HEK293T (cell line): ENCODE measurements around the gene NME1.
"Not testable (repeated sequence)": the region's sequence is repeated elsewhere in the genome, so short reads cannot be mapped to it uniquely, and the experiment has no call there.

Experiments
- CTCF ChIA-PET: fragments of 350-600 bp; formaldehyde crosslinking; extraction: SDS; loops from one replicate; lab custom pipeline; 2021; ENCODE audit warnings: antibody characterized with exemption, inconsistent platforms; lab: Yijun Ruan, JAX
- POLR2A ChIA-PET: fragments of 350-600 bp; formaldehyde crosslinking; extraction: SDS; loops from one replicate; lab custom pipeline; 2020; ENCODE audit warnings: antibody characterized with exemption, inconsistent platforms; lab: Yijun Ruan, JAX
- DNase-seq: peaks from one replicate; pipeline ENCODE4 v3.0.0; 2012; ENCODE audit warnings: mixed read lengths; ENCODE audit errors: extremely low spot score
- ARNT ChIP-seq: fragments of 450-650 bp; IDR thresholded peaks from 2 replicates; pipeline ENCODE4 v1.6.1; 2017; ENCODE audit warnings: mild to moderate bottlenecking
- BHLHE40 ChIP-seq: fragments of 450-650 bp; IDR thresholded peaks from 2 replicates; pipeline ENCODE4 v1.6.1; 2016; ENCODE audit warnings: mild to moderate bottlenecking, moderate library complexity, borderline replicate concordance
- CTBP1 ChIP-seq: fragments of 450-650 bp; IDR thresholded peaks from 2 replicates; pipeline ENCODE4 v1.6.1; 2016; ENCODE audit warnings: borderline replicate concordance
- ELF4 ChIP-seq: fragments of 450-650 bp; IDR thresholded peaks from 2 replicates; pipeline ENCODE4 v1.6.1; 2017; ENCODE audit warnings: antibody characterized with exemption
- FOXA1 ChIP-seq: fragments of 450-650 bp; IDR thresholded peaks from 2 replicates; pipeline ENCODE4 v1.6.1; 2016; ENCODE audit warnings: mild to moderate bottlenecking
- FOXK2 ChIP-seq: fragments of 450-650 bp; IDR thresholded peaks from 2 replicates; pipeline ENCODE4 v1.6.1; 2016; ENCODE audit warnings: mild to moderate bottlenecking
- FOXM1 ChIP-seq: fragments of 450-650 bp; IDR thresholded peaks from 2 replicates; pipeline ENCODE4 v1.6.1; 2017; ENCODE audit warnings: mild to moderate bottlenecking, borderline replicate concordance
- HDGF ChIP-seq: fragments of 450-650 bp; IDR thresholded peaks from 2 replicates; pipeline ENCODE4 v1.6.1; 2017; ENCODE audit warnings: antibody characterized with exemption, borderline replicate concordance
- L3MBTL2 ChIP-seq: fragments of 450-650 bp; conservative IDR thresholded peaks from 2 replicates; pipeline ENCODE4 v1.6.1; 2016; ENCODE audit warnings: mild to moderate bottlenecking
- LEF1 ChIP-seq: fragments of 450-650 bp; IDR thresholded peaks from 2 replicates; pipeline ENCODE4 v1.6.1; 2017; ENCODE audit warnings: mild to moderate bottlenecking, borderline replicate concordance
- NFRKB ChIP-seq: fragments of 450-650 bp; IDR thresholded peaks from 2 replicates; pipeline ENCODE4 v1.6.1; 2016; ENCODE audit warnings: mild to moderate bottlenecking, moderate library complexity
- PKNOX1 ChIP-seq: fragments of 450-650 bp; IDR thresholded peaks from 2 replicates; pipeline ENCODE4 v1.6.1; 2016
- SP1 ChIP-seq: fragments of 450-650 bp; IDR thresholded peaks from 2 replicates; pipeline ENCODE4 v1.6.1; 2017
- SUZ12 ChIP-seq: fragments of 450-650 bp; IDR thresholded peaks from 2 replicates; pipeline ENCODE4 v1.6.1; 2016; ENCODE audit warnings: mild to moderate bottlenecking
- TARDBP ChIP-seq: fragments of 450-650 bp; IDR thresholded peaks from 2 replicates; pipeline ENCODE4 v1.6.1; 2016
- ZNF384 ChIP-seq: fragments of 450-650 bp; IDR thresholded peaks from 2 replicates; pipeline ENCODE4 v1.6.1; 2016

Gene NME1

DNA sequence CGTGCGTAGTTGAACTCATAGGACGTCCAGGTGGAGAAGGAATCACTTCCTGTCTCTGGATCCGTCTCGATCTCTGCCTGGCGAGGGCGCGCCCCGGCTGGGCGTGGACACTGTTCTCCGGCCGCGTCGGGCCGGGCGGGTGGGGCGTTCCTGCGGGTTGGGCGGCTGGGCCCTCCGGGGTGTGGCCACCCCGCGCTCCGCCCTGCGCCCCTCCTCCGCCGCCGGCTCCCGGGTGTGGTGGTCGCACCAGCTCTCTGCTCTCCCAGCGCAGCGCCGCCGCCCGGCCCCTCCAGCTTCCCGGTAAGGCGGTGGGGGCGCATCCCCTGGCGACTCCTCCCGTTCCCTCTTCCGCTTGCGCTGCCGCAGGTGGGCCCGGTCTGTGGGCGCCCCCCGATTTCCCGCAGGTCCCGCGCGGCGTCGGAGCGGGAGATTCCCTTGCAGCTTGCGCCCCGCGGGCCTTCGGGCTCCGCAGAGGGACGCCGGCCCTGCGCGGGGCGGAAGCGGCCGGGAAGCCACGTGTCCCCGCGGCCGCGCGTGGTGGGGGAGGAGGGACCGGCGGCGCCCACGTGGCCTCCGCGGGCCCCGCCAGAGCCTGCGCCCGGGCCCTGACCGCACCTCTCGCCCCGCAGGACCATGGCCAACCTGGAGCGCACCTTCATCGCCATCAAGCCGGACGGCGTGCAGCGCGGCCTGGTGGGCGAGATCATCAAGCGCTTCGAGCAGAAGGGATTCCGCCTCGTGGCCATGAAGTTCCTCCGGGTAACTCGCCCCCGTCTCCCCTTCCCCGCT, 13.0 kb downstream of the NME1 start, which contains the start of gene NME2:
NME2 (plus strand) TSS at position 214 of the 789 bp plus-strand sequence; CDS start at position 634, 420 bp downstream.
- no peak for TF ChIP-seq BHLHE40
- TF ChIP-seq LEF1 = peak; percentile 59; the same call in 1 of the 2 replicates
- 0 out of 2 replicates have a peak, but pooled peaks have one; percentile 33 for TF ChIP-seq ARNT
- no peak for TF ChIP-seq HDGF
- TF ChIP-seq L3MBTL2 = peak; percentile 77
- POLR2A ChIA-PET = interaction anchor here (0.6 to 3.1 kb wide), 15 partner anchors 8 to 301 kb away, joined by 3 to 22 read pairs (median 4); partner anchors contain the start of genes NME1, SPAG9, TOB1 and UTP18
- CTCF ChIA-PET = interaction anchor here (0.7 to 1.2 kb wide), 3 partner anchors 11 to 165 kb away, joined by 3 to 7 read pairs (median 4); no protein-coding TSS in a partner anchor
- peak; percentile 92 for DNase-seq

DNA sequence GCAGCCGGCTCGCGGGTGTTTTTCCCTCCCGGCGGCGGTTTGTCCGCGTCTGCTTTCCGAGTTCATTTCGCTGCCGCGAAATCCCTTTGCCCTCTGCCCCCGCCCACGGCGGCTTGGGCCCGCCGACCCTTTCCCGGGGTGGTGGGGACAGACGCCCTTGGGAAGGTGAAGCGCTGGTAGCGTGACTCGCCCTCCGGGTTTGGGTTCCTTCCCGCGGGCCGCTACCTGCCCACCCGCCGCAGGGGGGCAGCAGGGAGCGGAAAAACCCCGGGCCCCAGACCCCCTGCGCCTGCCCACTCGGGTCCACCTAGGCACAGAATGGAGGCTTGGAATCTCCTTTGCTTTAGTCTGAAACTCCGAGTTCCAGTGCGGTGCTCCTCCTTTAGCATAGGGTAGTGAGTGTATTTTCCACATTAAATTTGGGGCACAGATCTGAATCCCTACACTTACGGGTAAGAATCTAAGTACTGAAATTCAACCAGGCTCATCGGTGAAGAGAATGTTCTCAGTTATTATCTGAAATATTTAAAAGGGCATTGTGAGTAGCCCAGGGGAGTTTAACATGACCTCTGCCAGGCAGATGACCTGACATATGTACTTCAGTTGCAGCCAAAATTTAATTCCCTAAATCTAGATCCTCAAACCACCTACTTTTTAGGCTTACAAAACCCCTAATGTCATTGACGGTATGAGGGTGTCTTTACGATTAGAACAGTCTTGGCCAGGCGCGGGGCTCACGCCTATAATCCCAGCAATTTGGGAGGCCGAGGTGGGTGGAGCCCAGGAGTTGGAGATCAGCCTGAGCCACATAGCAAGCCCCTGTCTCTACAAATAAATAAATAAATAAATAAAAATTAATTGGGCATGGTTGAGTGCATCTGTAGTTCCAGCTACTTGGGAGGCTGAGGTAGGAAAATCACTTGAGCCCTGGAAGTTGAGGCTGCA, 13.9 kb downstream of the NME1 start:
- TF ChIP-seq TARDBP (no peak), L3MBTL2 (0 out of 2 replicates have a peak, but pooled peaks have one; percentile 7)
- POLR2A ChIA-PET = interaction anchor here (1.3 kb wide), 1 partner anchor 47 kb away, joined by 9 read pairs; the partner anchor contains the start of gene SPAG9
- peak; percentile 88 for DNase-seq
- CTCF ChIA-PET = interaction anchor here (1.2 kb wide), 1 partner anchor 10 kb away, joined by 7 read pairs; no protein-coding TSS in a partner anchor

- POLR2A ChIA-PET = no interaction called here
- TF ChIP-seq FOXA1 (no peak), ELF4 (no peak), FOXM1 (no peak), FOXK2 (no peak), L3MBTL2 (no peak), BHLHE40 (no peak), TARDBP (no peak), NFRKB (no peak), PKNOX1 (no peak), ZNF384 (no peak), SUZ12 (no peak), LEF1 (no peak), CTBP1 (no peak), HDGF (no peak)
- no peak for DNase-seq
- CTCF ChIA-PET = no interaction called here
These were observed 16.0 kb downstream of the NME1 start for GRCh38 chr17:51169340-51169739.

- ChIA-PET CTCF (interaction anchor here (0.7 kb wide), 1 partner anchor 7 kb away, joined by 3 read pairs; no protein-coding TSS in a partner anchor), POLR2A (interaction anchor here (1.1 kb wide), 1 partner anchor 17 kb away, joined by 4 read pairs; no protein-coding TSS in a partner anchor)
- DNase-seq = no peak
- no peak for TF ChIP-seq TARDBP
- no peak for TF ChIP-seq SP1
- no peak for TF ChIP-seq NFRKB
- TF ChIP-seq BHLHE40 = no peak
These were observed 17.4 kb downstream of the NME1 start for GRCh38 chr17:51170736-51171135.

DNA sequence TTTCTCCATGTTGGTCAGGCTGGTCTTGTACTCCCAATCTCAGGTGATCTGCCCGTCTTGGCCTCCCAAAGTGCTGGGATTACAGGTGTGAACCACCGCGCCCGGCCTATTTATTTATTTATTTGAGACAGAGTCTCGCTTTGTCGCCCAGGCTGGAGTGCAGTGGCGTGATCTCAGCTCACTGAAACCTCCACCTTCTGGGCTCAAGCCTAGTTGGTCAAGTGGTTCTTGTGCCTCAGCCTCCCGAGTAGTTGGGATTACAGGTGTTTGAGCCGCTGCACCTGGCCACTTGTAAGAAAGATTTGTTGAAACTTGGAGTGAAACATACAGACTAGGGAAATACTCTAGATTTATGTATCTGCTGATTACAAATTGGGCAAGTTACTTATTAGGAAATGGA, 18.7 kb downstream of the NME1 start:
- POLR2A ChIA-PET = interaction anchor here (1.0 kb wide), 1 partner anchor 50 kb away, joined by 3 read pairs; no protein-coding TSS in a partner anchor
- CTCF ChIA-PET, DNase-seq: not testable (repeated sequence)

- no peak for TF ChIP-seq FOXK2
- no peak for TF ChIP-seq L3MBTL2
- no peak for TF ChIP-seq TARDBP
- no peak for TF ChIP-seq BHLHE40
- no peak for TF ChIP-seq HDGF
- TF ChIP-seq ELF4 = no peak
- no peak for TF ChIP-seq PKNOX1
- TF ChIP-seq ARNT = no peak
- TF ChIP-seq ZNF384 = no peak
- TF ChIP-seq LEF1 = no peak
- TF ChIP-seq NFRKB = no peak
- no peak for TF ChIP-seq SP1
- TF ChIP-seq CTBP1 = no peak
- ChIA-PET POLR2A (interaction anchor here (1.2 kb wide), 1 partner anchor 15 kb away, joined by 4 read pairs; the partner anchor contains the start of gene NME2), CTCF (no interaction called here)
- DNase-seq = no peak
These were observed 27.1 kb downstream of the NME1 start for GRCh38 chr17:51180486-51180885.
